Astrocyte of the spinal cord (primary cell): ENCODE measurements around the gene OSBPL9.
A peak's percentile ranks its signal among the peaks of the same experiment; 100 is the strongest.

ENCODE experiments used
- DNase-seq: peaks from one replicate; pipeline ENCODE4 v3.0.0; 2011; ENCODE audit warnings: low read depth, low spot score
- H3K4me3 ChIP-seq: 2 replicates; pipeline ENCODE4 v1.5.1; 2011; ENCODE audit warnings: low read depth, mild to moderate bottlenecking, low read length, moderate library complexity
- CTCF ChIP-seq: IDR thresholded peaks from 2 replicates; pipeline ENCODE4 v1.5.1; 2012; ENCODE audit warnings: low read depth, mild to moderate bottlenecking, low read length, inconsistent platforms
- in situ Hi-C: cut with HindIII; loops from 2 replicates; pipeline ENCODE4 v1.10.0; 2017; ENCODE audit warnings: low sequenced_read_pairs

OSBPL9 gene

GRCh38 chr1:51789342-51789741, 172.4 kb downstream of the OSBPL9 start:
- TF ChIP-seq CTCF: no peak
- in situ Hi-C loops: no loop called here
- no peak overlapping the region for H3K4me3 ChIP-seq
- no peak for DNase-seq

GRCh38 chr1:51790385-51790784, 173.5 kb downstream of the OSBPL9 start:
- no peak for TF ChIP-seq CTCF
- in situ Hi-C loops: no loop called here
- no peak overlapping the region for H3K4me3 ChIP-seq
- DNase-seq: no peak

GRCh38 chr1:51791888-51792287, 175.0 kb downstream of the OSBPL9 start:
- no peak for DNase-seq
- TF ChIP-seq CTCF: no peak
- in situ Hi-C loops: no loop called here
- no peak overlapping the region for H3K4me3 ChIP-seq

GRCh38 chr1:51792864-51793263, 176.0 kb downstream of the OSBPL9 start:
- in situ Hi-C loops: no loop called here
- H3K4me3 ChIP-seq: no peak overlapping the region
- no peak for TF ChIP-seq CTCF
- DNase-seq: peak; percentile 78

GRCh38 chr1:51794260-51794659, 177.4 kb downstream of the OSBPL9 start:
- DNase-seq: no peak
- in situ Hi-C loops: no loop called here
- no peak for TF ChIP-seq CTCF
- H3K4me3 ChIP-seq: no peak overlapping the region

- in situ Hi-C loops: no loop called here
- DNase-seq: no peak
- no peak overlapping the region for H3K4me3 ChIP-seq
- TF ChIP-seq CTCF: no peak
Measured at GRCh38 chr1:51794868-51795267, 178.0 kb downstream of the OSBPL9 start.

GRCh38 chr1:51799372-51799771, 182.5 kb downstream of the OSBPL9 start:
- H3K4me3 ChIP-seq: no peak overlapping the region
- in situ Hi-C loops: no loop called here
- no peak for TF ChIP-seq CTCF
- DNase-seq: no peak
